GM13976 (cell line): ENCODE measurements around the gene ZIM2.

Experiments used
- DNase-seq: peaks from one replicate; pipeline ENCODE4 v3.0.0; 2012; ENCODE audit warnings: low spot score
- CTCF ChIP-seq: IDR thresholded peaks from 2 replicates; pipeline ENCODE4 v1.5.1; 2012; ENCODE audit warnings: borderline replicate concordance, mild to moderate bottlenecking; ENCODE audit not compliant: insufficient read depth; ENCODE audit errors: extremely low read depth, missing control alignments, control extremely low read depth
- in situ Hi-C: fragments of 300-500 bp; cut with MboI; formaldehyde crosslinking; loops from one replicate; pipeline ENCODE4 v1.12.0; 2022; ENCODE audit warnings: low sequenced_read_pairs, mixed read lengths, inconsistent platforms; ENCODE audit not compliant: unreplicated experiment

The ZIM2 gene

GRCh38 chr19:56748378-56748777 lies 92.1 kb downstream of the ZIM2 start:
- no peak for TF ChIP-seq CTCF
- in situ Hi-C loops, result no loop called here
- no peak for DNase-seq

GRCh38 chr19:56746367-56746766 lies 94.2 kb downstream of the ZIM2 start:
- in situ Hi-C loops, result no loop called here

GRCh38 chr19:56740501-56740900 lies 100.0 kb downstream of the ZIM2 start:
- in situ Hi-C loops, result no loop called here
- TF ChIP-seq CTCF, result no peak

More at GRCh38 chr19:56746367-56746766, 94.2 kb downstream of the ZIM2 start:
- no peak for TF ChIP-seq CTCF
- no peak for DNase-seq

GRCh38 chr19:56736571-56736970 lies 104.0 kb downstream of the ZIM2 start:
- in situ Hi-C loops, result no loop called here
- DNase-seq, result no peak
- TF ChIP-seq CTCF, result no peak

More at GRCh38 chr19:56740501-56740900, 100.0 kb downstream of the ZIM2 start:
- DNase-seq, result no peak

GRCh38 chr19:56732976-56733375 lies 107.5 kb downstream of the ZIM2 start:
- in situ Hi-C loops, result no loop called here
- no peak for TF ChIP-seq CTCF

GRCh38 chr19:56727677-56728076 lies 112.8 kb downstream of the ZIM2 start:
- DNase-seq, result no peak
- in situ Hi-C loops, result no loop called here
- TF ChIP-seq CTCF, result no peak

More at GRCh38 chr19:56732976-56733375, 107.5 kb downstream of the ZIM2 start:
- no peak for DNase-seq
